Liver (tissue), 9 donors: Measurements from ENCODE around the gene NEU4. TPM values are rescaled to one million over a fixed set of nuclear protein-coding genes. Genes with fewer than 3 reads are reported as not detected.
A peak's percentile ranks its signal among the peaks of the same experiment; 100 is the strongest.

Experiments used
- DNase-seq: peaks from one replicate; pipeline ENCODE4 v3.0.0-alpha.2; 2017; ENCODE audit warnings: low spot score
- H3K27ac ChIP-seq, 2 donors: one replicate each; pipeline ENCODE4 v1.7.0; 2013; ENCODE audit warnings: inconsistent platforms in 2 of 2, low read length in 2 of 2, control low read depth in 1 of 2, low read depth in 1 of 2, mild to moderate bottlenecking in 1 of 2
- H3K27me3 ChIP-seq, 4 donors: one replicate each; pipeline versions ENCODE4 v1.6.1 to v1.7.0; 2013; ENCODE audit warnings: low read length in 3 of 4, inconsistent platforms in 1 of 4, mild to moderate bottlenecking in 1 of 4, moderate library complexity in 1 of 4; ENCODE audit not compliant: control insufficient read depth in 4 of 4, insufficient read depth in 4 of 4
- H3K36me3 ChIP-seq, 4 donors: one replicate each; pipeline versions ENCODE4 v1.6.1 to v1.7.0; 2013; ENCODE audit warnings: low read length in 3 of 4, mild to moderate bottlenecking in 3 of 4, low read depth in 1 of 4, moderate library complexity in 1 of 4; ENCODE audit not compliant: control insufficient read depth in 4 of 4, insufficient read depth in 3 of 4
- H3K4me1 ChIP-seq, 4 donors: one replicate each; pipeline versions ENCODE4 v1.6.1 to v1.7.0; 2013; ENCODE audit warnings: low read length in 3 of 4, mild to moderate bottlenecking in 3 of 4, moderate library complexity in 1 of 4; ENCODE audit not compliant: control insufficient read depth in 4 of 4, insufficient read depth in 4 of 4
- H3K4me3 ChIP-seq, 3 donors: one replicate each; pipeline versions ENCODE4 v1.6.1 to v1.7.0; 2013; ENCODE audit warnings: low read length in 3 of 3, control low read depth in 1 of 3, low read depth in 1 of 3, mild to moderate bottlenecking in 1 of 3
- H3K9ac ChIP-seq, 2 donors: one replicate each; pipeline ENCODE4 v1.7.0; 2013; ENCODE audit warnings: low read length in 2 of 2, mild to moderate bottlenecking in 2 of 2, moderate library complexity in 2 of 2, control low read depth in 1 of 2, low read depth in 1 of 2
- H3K9me3 ChIP-seq, 4 donors: one replicate each; pipeline versions ENCODE4 v1.6.1 to v1.7.0; 2013; ENCODE audit warnings: low read length in 3 of 4; ENCODE audit not compliant: control insufficient read depth in 4 of 4
- ATF3 ChIP-seq: IDR thresholded peaks from 2 replicates; pipeline ENCODE4 v1.6.1; 2016; ENCODE audit warnings: antibody characterized with exemption
- FOXA1 ChIP-seq: IDR thresholded peaks from 2 replicates; pipeline ENCODE4 v1.6.1; 2016; ENCODE audit warnings: antibody characterized with exemption
- GABPA ChIP-seq, 2 donors: IDR thresholded peaks in 1 of 2; conservative IDR thresholded peaks in 1 of 2; 2 replicates each; pipeline ENCODE4 v1.6.1; 2016; ENCODE audit warnings: antibody characterized with exemption in 2 of 2, mild to moderate bottlenecking in 1 of 2, moderate library complexity in 1 of 2
- HNF4G ChIP-seq: IDR thresholded peaks from 2 replicates; pipeline ENCODE4 v1.6.1; 2016; ENCODE audit warnings: antibody characterized with exemption
- NR2F2 ChIP-seq: IDR thresholded peaks from 2 replicates; pipeline ENCODE4 v1.6.1; 2016; ENCODE audit warnings: antibody characterized with exemption
- RAD21 ChIP-seq, 2 donors: IDR thresholded peaks; 2 replicates each; pipeline ENCODE4 v1.6.1; 2016; ENCODE audit warnings: antibody characterized with exemption in 2 of 2, mild to moderate bottlenecking in 2 of 2
- RXRA ChIP-seq, 2 donors: IDR thresholded peaks; 2 replicates each; pipeline ENCODE4 v1.6.1; 2017 to 2018; ENCODE audit warnings: antibody characterized with exemption in 2 of 2, mild to moderate bottlenecking in 1 of 2
- YY1 ChIP-seq: IDR thresholded peaks from 2 replicates; pipeline ENCODE4 v1.6.1; 2016; ENCODE audit warnings: antibody characterized with exemption, mild to moderate bottlenecking
- WGBS: extraction: QIAGEN DNeasy Blood & Tissue Kit; methylation state at CpG from one replicate; pipeline ENCODE4 v1.1.7; 2013; 5-methylcytosine and 5-hydroxymethylcytosine counted together
- polyA plus RNA-seq, 2 donors: library from polyadenylated mRNA; stranded (reverse) in 1 of 2; unstranded in 1 of 2; fragments of 200-250 nt in 1 of 2; fragments of >200 nt in 1 of 2; fragmentation: Nextera tagmentation in 1 of 2; extraction: Ambion mirVana in 1 of 2; gene quantifications; one replicate each; pipeline versions ENCODE4 v1.2.1 to v1.2.3, GENCODE V29; 2013 to 2015
- total RNA-seq, 2 donors: library from RNA; depleted of rRNA; stranded (reverse); fragments of >200 nt; gene quantifications; one replicate each; pipeline ENCODE4 v1.2.3, GENCODE V29; 2014
- TF ChIP-seq, protein P1 (sequence below): IDR thresholded peaks from 2 replicates; pipeline ENCODE4 v1.6.1; 2016; ENCODE audit warnings: antibody characterized with exemption, mild to moderate bottlenecking
- TF ChIP-seq, protein P2 (sequence below): fragments of 150-350 bp; IDR thresholded peaks from 2 replicates; pipeline ENCODE4 v1.5.1; 2017; ENCODE audit warnings: improper control_type of control experiment, low read depth, low read length; ENCODE audit not compliant: missing input control
- donor health status: healthy.
- donor health status: healthy.
- donor health status: healthy.
- donor health status: healthy.
- donor health status: healthy.

Gene NEU4
- total and polyA plus RNA-seq, 4 donors = 5.4 to 58.4 (median 35.1) TPM

DNA sequence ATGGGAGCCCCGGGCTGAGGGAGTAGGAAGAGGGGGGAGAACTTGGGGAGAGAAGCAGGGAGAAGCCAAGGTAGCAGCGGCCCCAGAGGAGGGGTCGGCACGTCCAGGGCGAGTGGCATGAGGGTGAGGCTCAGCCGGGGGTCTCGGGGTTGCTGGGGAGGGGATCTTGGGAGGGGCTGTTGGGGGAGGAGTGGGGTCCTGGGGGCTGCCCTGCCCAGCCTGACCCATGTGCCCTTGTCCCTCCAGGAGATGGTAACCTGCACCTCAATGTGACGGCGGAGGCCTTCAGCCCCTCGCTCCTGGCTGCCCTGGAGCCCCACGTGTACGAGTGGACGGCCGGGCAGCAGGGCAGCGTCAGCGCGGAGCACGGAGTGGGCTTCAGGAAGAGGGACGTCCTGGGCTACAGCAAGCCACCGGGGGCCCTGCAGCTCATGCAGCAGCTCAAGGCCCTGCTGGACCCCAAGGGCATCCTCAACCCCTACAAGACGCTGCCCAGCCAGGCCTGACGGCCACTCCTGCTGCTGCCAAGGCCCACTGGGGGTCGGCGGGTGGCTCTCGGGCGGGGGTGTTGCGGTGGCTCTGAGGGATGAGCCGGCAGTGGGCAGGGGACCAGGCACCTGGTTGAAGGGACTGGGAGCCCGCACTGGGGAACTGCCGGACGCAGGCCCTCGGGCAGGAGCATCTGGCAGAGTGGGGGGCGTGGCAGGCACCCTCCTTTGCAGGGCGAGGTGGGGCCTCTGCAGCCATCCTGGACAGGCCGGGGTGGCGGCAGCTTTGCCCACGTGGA, 41.3 kb upstream of the NEU4 start:
- no peak overlapping the region for H3K9ac ChIP-seq
- no peak overlapping the region for H3K27ac ChIP-seq
- no peaks in the 10 kb centered on the region for H3K27me3 ChIP-seq
- TF ChIP-seq FOXA1 (no peak), YY1 (no peak), RAD21 (IDR thresholded peaks at IDR 0.05) (no peak), GABPA (IDR thresholded peaks at IDR 0.05 in 1 of 2, conservative IDR thresholded peaks at IDR 0.05 in 1 of 2) (no peak)
- peak; percentile 30 for DNase-seq
- peaks cover 12 to 26% (median 19%) of the 10 kb centered on the region in 4 donors for H3K4me1 ChIP-seq
- no peaks in the 10 kb centered on the region for H3K9me3 ChIP-seq
- H3K36me3 ChIP-seq = peaks cover 0 to 3% (median 1%) of the 10 kb centered on the region in 4 donors
- no peak overlapping the region for H3K4me3 ChIP-seq
- WGBS = 95% methylated on average over 37 of the region's 37 CpGs

DNA sequence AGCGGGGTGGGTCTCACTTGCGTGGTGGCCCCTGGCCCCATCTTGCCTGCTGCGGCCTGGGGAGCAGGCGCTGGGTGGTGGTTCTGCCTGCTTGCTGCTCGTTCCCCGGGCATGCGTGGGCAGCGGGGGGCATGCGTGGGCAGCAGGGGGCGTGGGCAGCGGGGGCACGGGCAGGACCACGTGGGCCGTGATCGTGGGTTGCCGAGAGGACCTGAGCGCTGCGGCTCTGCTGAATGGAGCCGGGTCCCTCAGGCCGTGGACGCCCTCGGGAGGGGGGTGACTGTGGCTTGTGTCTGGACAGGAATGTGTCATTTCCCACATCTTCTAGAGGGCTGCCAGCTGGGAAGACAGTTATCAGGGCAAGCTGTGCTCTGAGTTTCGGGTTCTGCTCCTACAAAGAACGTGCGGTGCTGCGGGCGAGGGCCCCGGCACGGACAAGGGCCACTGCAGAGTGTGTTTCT, 40.7 kb upstream of the NEU4 start:
- Histone ChIP-seq H3K4me3 (no peak overlapping the region), H3K36me3 (peaks cover 0 to 3% (median 1%) of the 10 kb centered on the region in 4 donors), H3K27me3 (no peaks in the 10 kb centered on the region), H3K9me3 (no peaks in the 10 kb centered on the region), H3K9ac (no peak overlapping the region), H3K4me1 (peaks cover 12 to 32% (median 22%) of the 10 kb centered on the region in 4 donors), H3K27ac (no peak overlapping the region)
- peak; percentile 25 for DNase-seq
- WGBS = 93% methylated on average over 29 of the region's 29 CpGs
- TF ChIP-seq HNF4G = no peak

- Histone ChIP-seq H3K9ac (no peak overlapping the region), H3K27me3 (no peaks in the 10 kb centered on the region), H3K36me3 (peaks cover 0 to 3% (median 1%) of the 10 kb centered on the region in 4 donors), H3K4me1 (peaks cover 16 to 38% (median 25%) of the 10 kb centered on the region in 4 donors), H3K4me3 (no peak overlapping the region), H3K27ac (no peak overlapping the region), H3K9me3 (no peaks in the 10 kb centered on the region)
- TF ChIP-seq YY1 (no peak), RXRA (IDR thresholded peaks at IDR 0.05) (no peak), HNF4G (no peak), ATF3 (no peak), NR2F2 (no peak)
- TF ChIP-seq, protein P1, sequence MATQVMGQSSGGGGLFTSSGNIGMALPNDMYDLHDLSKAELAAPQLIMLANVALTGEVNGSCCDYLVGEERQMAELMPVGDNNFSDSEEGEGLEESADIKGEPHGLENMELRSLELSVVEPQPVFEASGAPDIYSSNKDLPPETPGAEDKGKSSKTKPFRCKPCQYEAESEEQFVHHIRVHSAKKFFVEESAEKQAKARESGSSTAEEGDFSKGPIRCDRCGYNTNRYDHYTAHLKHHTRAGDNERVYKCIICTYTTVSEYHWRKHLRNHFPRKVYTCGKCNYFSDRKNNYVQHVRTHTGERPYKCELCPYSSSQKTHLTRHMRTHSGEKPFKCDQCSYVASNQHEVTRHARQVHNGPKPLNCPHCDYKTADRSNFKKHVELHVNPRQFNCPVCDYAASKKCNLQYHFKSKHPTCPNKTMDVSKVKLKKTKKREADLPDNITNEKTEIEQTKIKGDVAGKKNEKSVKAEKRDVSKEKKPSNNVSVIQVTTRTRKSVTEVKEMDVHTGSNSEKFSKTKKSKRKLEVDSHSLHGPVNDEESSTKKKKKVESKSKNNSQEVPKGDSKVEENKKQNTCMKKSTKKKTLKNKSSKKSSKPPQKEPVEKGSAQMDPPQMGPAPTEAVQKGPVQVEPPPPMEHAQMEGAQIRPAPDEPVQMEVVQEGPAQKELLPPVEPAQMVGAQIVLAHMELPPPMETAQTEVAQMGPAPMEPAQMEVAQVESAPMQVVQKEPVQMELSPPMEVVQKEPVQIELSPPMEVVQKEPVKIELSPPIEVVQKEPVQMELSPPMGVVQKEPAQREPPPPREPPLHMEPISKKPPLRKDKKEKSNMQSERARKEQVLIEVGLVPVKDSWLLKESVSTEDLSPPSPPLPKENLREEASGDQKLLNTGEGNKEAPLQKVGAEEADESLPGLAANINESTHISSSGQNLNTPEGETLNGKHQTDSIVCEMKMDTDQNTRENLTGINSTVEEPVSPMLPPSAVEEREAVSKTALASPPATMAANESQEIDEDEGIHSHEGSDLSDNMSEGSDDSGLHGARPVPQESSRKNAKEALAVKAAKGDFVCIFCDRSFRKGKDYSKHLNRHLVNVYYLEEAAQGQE = no peak
- TF ChIP-seq, protein P2, sequence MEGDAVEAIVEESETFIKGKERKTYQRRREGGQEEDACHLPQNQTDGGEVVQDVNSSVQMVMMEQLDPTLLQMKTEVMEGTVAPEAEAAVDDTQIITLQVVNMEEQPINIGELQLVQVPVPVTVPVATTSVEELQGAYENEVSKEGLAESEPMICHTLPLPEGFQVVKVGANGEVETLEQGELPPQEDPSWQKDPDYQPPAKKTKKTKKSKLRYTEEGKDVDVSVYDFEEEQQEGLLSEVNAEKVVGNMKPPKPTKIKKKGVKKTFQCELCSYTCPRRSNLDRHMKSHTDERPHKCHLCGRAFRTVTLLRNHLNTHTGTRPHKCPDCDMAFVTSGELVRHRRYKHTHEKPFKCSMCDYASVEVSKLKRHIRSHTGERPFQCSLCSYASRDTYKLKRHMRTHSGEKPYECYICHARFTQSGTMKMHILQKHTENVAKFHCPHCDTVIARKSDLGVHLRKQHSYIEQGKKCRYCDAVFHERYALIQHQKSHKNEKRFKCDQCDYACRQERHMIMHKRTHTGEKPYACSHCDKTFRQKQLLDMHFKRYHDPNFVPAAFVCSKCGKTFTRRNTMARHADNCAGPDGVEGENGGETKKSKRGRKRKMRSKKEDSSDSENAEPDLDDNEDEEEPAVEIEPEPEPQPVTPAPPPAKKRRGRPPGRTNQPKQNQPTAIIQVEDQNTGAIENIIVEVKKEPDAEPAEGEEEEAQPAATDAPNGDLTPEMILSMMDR = no peak
- peak; percentile 24 for DNase-seq
- 94% methylated on average over 11 of the region's 11 CpGs for WGBS
Observed at GRCh38 chr2:241768850-241769249, 40.1 kb upstream of the NEU4 start.
